K562 (cell line): ENCODE measurements around the gene C1orf105.

Experiments used
- CTCF ChIP-seq, 3 experiments: IDR thresholded peaks in 2 of 3; conservative IDR thresholded peaks in 1 of 3; 2 replicates each; pipeline ENCODE4 v1.5.1; 2011 to 2012; ENCODE audit warnings: low read length in 3 of 3, mild to moderate bottlenecking in 3 of 3, control low read depth in 2 of 3, improper control_type of control experiment in 1 of 3, inconsistent platforms in 1 of 3, low read depth in 1 of 3, mixed read lengths in 1 of 3, moderate library complexity in 1 of 3; ENCODE audit not compliant: insufficient read depth in 2 of 3
- DPF2 ChIP-seq: fragments of 450-650 bp; IDR thresholded peaks from 2 replicates; pipeline ENCODE4 v1.6.1; 2016
- POLR2AphosphoS5 ChIP-seq: IDR thresholded peaks from 2 replicates; pipeline ENCODE4 v1.6.1; 2011; ENCODE audit warnings: mild to moderate bottlenecking, low read depth, low read length, moderate library complexity; ENCODE audit not compliant: control insufficient read depth, insufficient read depth
- ZNF764 ChIP-seq: fragments of 250-450 bp; sonication (Bioruptor Pico); IDR thresholded peaks from 2 replicates; pipeline ENCODE4 v1.4.0; 2020; ENCODE audit warnings: low read depth, mild to moderate bottlenecking, moderate library complexity

- TF ChIP-seq POLR2AphosphoS5 (no peak), ZNF764 (CRISPR knock-in tag) (no peak), DPF2 (no peak), CTCF (IDR thresholded peaks at IDR 0.05 in 2 of 3, conservative IDR thresholded peaks at IDR 0.05 in 1 of 3; ENCODE audit: insufficient read depth in 2 of 3, low read depth in 1 of 3, low read length in 3 of 3) (no peak)
These were observed 90.0 kb downstream of the C1orf105 start for GRCh38 chr1:172510479-172510878.
